GM12878 (cell line): ENCODE data around the gene USP16. TPM values are rescaled to one million over a fixed set of nuclear protein-coding genes. Genes with fewer than 3 reads are reported as not detected.

Source experiments
- ATAC-seq: fragments of 200-7000 bp; cut with Tn5 transposase; 3 replicates; pipeline ENCODE4 v1.9.1; 2020; ENCODE audit warnings: mild to moderate bottlenecking, moderate library complexity
- BruUV-seq: library from RNA; stranded (reverse); fragments of 400-500 nt; replicated peaks from 2 replicates; lab custom pipeline; 2021; lab: Mats Ljungman, UMichigan
- CTCF ChIA-PET: fragments of 300-600 bp; sonication (Branson Sonifier 250); formaldehyde crosslinking; extraction: SDS; loops from one replicate; lab custom pipeline; 2021; ENCODE audit warnings: inconsistent platforms; lab: Yijun Ruan, JAX
- POLR2A ChIA-PET: fragments of 350-600 bp; formaldehyde crosslinking; extraction: SDS; loops from one replicate; lab custom pipeline; 2021; ENCODE audit warnings: inconsistent platforms; lab: Charles Lee
- RAD21 ChIA-PET: fragments of 300-600 bp; sonication (Branson Sonifier 250); formaldehyde crosslinking; loops from one replicate; lab custom pipeline; 2023; ENCODE audit warnings: antibody characterized with exemption; ENCODE audit not compliant: unreplicated experiment; lab: Charles Lee
- SMC1A ChIA-PET: fragments of 300-600 bp; sonication (Branson Sonifier 250); formaldehyde crosslinking; loops from one replicate; lab custom pipeline; 2023; ENCODE audit not compliant: unreplicated experiment, uncharacterized antibody; lab: Charles Lee
- DNase-seq: peaks from one replicate; pipeline ENCODE4 v3.0.0-alpha.2; 2011; ENCODE audit warnings: low read depth, low spot score
- FAIRE-seq: peaks from 3 replicates; lab custom pipeline; 2011; peaks lifted over from hg19 to GRCh38; lab: Jason Lieb, UNC
- H2AFZ ChIP-seq: 2 replicates; pipeline ENCODE4 v1.6.0; 2011; ENCODE audit warnings: low read depth, low read length, control low read depth; ENCODE audit not compliant: control insufficient read depth
- H3K27ac ChIP-seq: 2 replicates; pipeline ENCODE4 v1.5.1; 2011; ENCODE audit warnings: control low read depth; ENCODE audit not compliant: control insufficient read depth, insufficient read depth
- H3K27me3 ChIP-seq, 2 experiments: replicated peaks in 1 of 2; 2 replicates each; pipeline versions ENCODE4 v1.6.0 to v1.6.1; 2011; ENCODE audit warnings: low read length in 1 of 2; ENCODE audit not compliant: control insufficient read depth in 2 of 2, insufficient read depth in 2 of 2
- H3K36me3 ChIP-seq, 2 experiments: 2 replicates each; pipeline ENCODE4 v1.5.1; 2011; ENCODE audit warnings: low read length in 1 of 2; ENCODE audit not compliant: control insufficient read depth in 2 of 2, insufficient read depth in 2 of 2
- H3K4me1 ChIP-seq: 2 replicates; pipeline ENCODE4 v1.6.1; 2011; ENCODE audit warnings: mild to moderate bottlenecking, low read length, moderate library complexity, mixed read lengths; ENCODE audit not compliant: control insufficient read depth, insufficient read depth
- H3K4me2 ChIP-seq: 2 replicates; pipeline ENCODE4 v1.6.0; 2011; ENCODE audit warnings: control low read depth; ENCODE audit not compliant: control insufficient read depth, insufficient read depth
- H3K4me3 ChIP-seq: fragments of 200-600 bp; sonication (generic); 2 replicates; pipeline ENCODE4 v1.5.1; 2016
- H3K79me2 ChIP-seq: 2 replicates; pipeline ENCODE4 v1.6.0; 2011; ENCODE audit warnings: low read length; ENCODE audit not compliant: control insufficient read depth, insufficient read depth
- H3K9ac ChIP-seq: 2 replicates; pipeline ENCODE4 v1.8.0; 2011; ENCODE audit warnings: low read length, control low read depth, mixed read lengths; ENCODE audit not compliant: control insufficient read depth, insufficient read depth
- H3K9me3 ChIP-seq: replicated peaks from 3 replicates; pipeline ENCODE4 v1.5.1; 2011; ENCODE audit warnings: mild to moderate bottlenecking, low read length; ENCODE audit not compliant: control insufficient read depth, insufficient read depth
- H4K20me1 ChIP-seq: 2 replicates; pipeline ENCODE4 v1.6.0; 2011; ENCODE audit not compliant: control insufficient read depth, insufficient read depth
- CHD2 ChIP-seq: IDR thresholded peaks from 2 replicates; pipeline ENCODE4 v1.6.1; 2011; ENCODE audit warnings: low read depth, low read length, improper control_type of control experiment, borderline replicate concordance
- CREM ChIP-seq: IDR thresholded peaks from 2 replicates; pipeline ENCODE4 v1.6.1; 2014; ENCODE audit warnings: antibody characterized with exemption, low read depth
- DPF2 ChIP-seq: fragments of 450-650 bp; IDR thresholded peaks from 2 replicates; pipeline ENCODE4 v1.6.1; 2017; ENCODE audit warnings: mild to moderate bottlenecking
- EED ChIP-seq: sonication (generic); IDR thresholded peaks from 2 replicates; pipeline ENCODE4 v1.6.1; 2016; ENCODE audit warnings: antibody characterized with exemption, low read depth
- EZH2 ChIP-seq: IDR thresholded peaks from 2 replicates; pipeline ENCODE4 v1.6.1; 2012; ENCODE audit warnings: low read depth, mild to moderate bottlenecking, control low read depth, inconsistent platforms, low read length, borderline replicate concordance; ENCODE audit not compliant: control insufficient read depth
- IRF5 ChIP-seq: fragments of 450-650 bp; IDR thresholded peaks from 2 replicates; pipeline ENCODE4 v1.6.1; 2017; ENCODE audit warnings: borderline replicate concordance
- KAT2A ChIP-seq: conservative IDR thresholded peaks from 2 replicates; pipeline ENCODE4 v1.6.1; 2011; ENCODE audit warnings: low read depth, low read length; ENCODE audit not compliant: control insufficient read depth
- PBX3 ChIP-seq: IDR thresholded peaks from 2 replicates; pipeline ENCODE4 v1.6.1; 2011; ENCODE audit warnings: mild to moderate bottlenecking, low read depth, low read length, moderate library complexity; ENCODE audit not compliant: insufficient replicate concordance
- POLR2AphosphoS2 ChIP-seq: IDR thresholded peaks from 2 replicates; pipeline ENCODE4 v1.6.1; 2011; ENCODE audit warnings: low read depth, mild to moderate bottlenecking, low read length, improper control_type of control experiment, moderate library complexity
- SUPT20H ChIP-seq: IDR thresholded peaks from 2 replicates; pipeline ENCODE4 v1.6.1; 2011; ENCODE audit warnings: low read depth, mild to moderate bottlenecking, low read length, moderate library complexity, borderline replicate concordance; ENCODE audit not compliant: control insufficient read depth
- ZBTB40 ChIP-seq: fragments of 450-650 bp; IDR thresholded peaks from 2 replicates; pipeline ENCODE4 v1.6.1; 2016; ENCODE audit warnings: mild to moderate bottlenecking, moderate library complexity, borderline replicate concordance
- WGBS: methylation state at CpG from one replicate; pipeline ENCODE4 v1.1.6; 2016; ENCODE audit warnings: low lambda C conversion rate; ENCODE audit not compliant: insufficient replicate concordance, insufficient coverage; ENCODE audit errors: missing lambda C conversion rate; 5-methylcytosine and 5-hydroxymethylcytosine counted together
- in situ Hi-C: fragments of 300-500 bp; cut with MboI; formaldehyde crosslinking; loops from 9 replicates; pipeline ENCODE4 v1.14.3; 2018; ENCODE audit warnings: mixed read lengths
- intact Hi-C: fragments of 100-400 bp; cut with micrococcal nuclease; formaldehyde crosslinking; loops from one replicate; pipeline ENCODE4 v1.14.2; 2022; ENCODE audit not compliant: unreplicated experiment
- polyA plus RNA-seq, 11 experiments: library from polyadenylated mRNA; depleted of rRNA in 4 of 11; unstranded in 6 of 11; stranded (reverse) in 5 of 11; fragments of >200 nt; fragmentation: Nextera tagmentation in 4 of 11; fragmentation: Illumina TruSeq in 1 of 11; extraction: Ambion mirVana in 4 of 11; extraction: Trizol in 1 of 11; gene quantifications; 1 replicate in 1 of 11; 2 replicates in 10 of 11; pipeline versions ENCODE4 v1.2.1 to v1.2.3, GENCODE V29; 2011 to 2016; ENCODE audit warnings: inconsistent platforms in 2 of 11, missing spikeins in 2 of 11, low read depth in 1 of 11
- total RNA-seq, 4 experiments: library from RNA; depleted of rRNA in 3 of 4; stranded (reverse); fragments of >200 nt in 3 of 4; fragmentation: Illumina TruSeq in 1 of 4; extraction: Trizol in 1 of 4; gene quantifications; 2 replicates each; pipeline versions ENCODE4 v1.2.1 to v1.2.3, GENCODE V29; 2013 to 2021

Gene USP16
- total and polyA plus RNA-seq, 10 of the 15 experiments (the other 5 are each of a cell fraction or from before 2014, with no cell fraction given) = 29.5 to 68.7 (median 52.3) TPM

- TF ChIP-seq ZBTB40 (no peak), CHD2 (no peak), DPF2 (no peak), EED (no peak), SUPT20H (no peak), PBX3 (no peak), CREM (no peak), POLR2AphosphoS2 (no peak), KAT2A (no peak), IRF5 (no peak), EZH2 (no peak)
- TF ChIP-seq, all 136 proteins: peak for 0
- Histone ChIP-seq H3K4me3 (no peak overlapping the region), H3K27me3 (no peaks in the 10 kb centered on the region), H3K36me3 (no peaks in the 10 kb centered on the region), H3K9me3 (no peaks in the 10 kb centered on the region), H3K4me1 (peaks cover 16% of the 10 kb centered on the region), H4K20me1 (no peaks in the 10 kb centered on the region), H3K27ac (no peak overlapping the region), H3K4me2 (no peak overlapping the region), H2AFZ (no peak overlapping the region), H3K79me2 (peaks cover 6% of the 10 kb centered on the region), H3K9ac (no peak overlapping the region)
- no peak for ATAC-seq
- SMC1A ChIA-PET = interaction anchor here (0.5 to 2.4 kb wide), 12 partner anchors 9 to 296 kb away, joined by 3 to 6 read pairs (median 4); partner anchors contain the start of gene CCT8
- CTCF ChIA-PET = interaction anchor here (0.5 to 2.5 kb wide), 12 partner anchors 8 to 337 kb away, joined by 3 to 9 read pairs (median 3); partner anchors contain the start of gene CCT8
- RAD21 ChIA-PET = interaction anchor here (0.7 to 2.1 kb wide), 7 partner anchors 10 to 295 kb away, joined by 3 to 8 read pairs (median 3); partner anchors contain the start of gene RWDD2B
- in situ Hi-C loops (loop anchor here (10.0 kb wide), 1 partner anchor 773 kb away; no protein-coding TSS in a partner anchor), intact Hi-C loops (no loop called here)
- DNase-seq = no peak
- POLR2A ChIA-PET = interaction anchor here (1.4 to 1.8 kb wide), 3 partner anchors 9 to 218 kb away, joined by 5 to 7 read pairs (median 6); partner anchors contain the start of gene CCT8
- no peak for FAIRE-seq
- 92% methylated on average over 3 of the region's 3 CpGs for WGBS
- no TSS peak for BruUV-seq
Observed at GRCh38 chr21:29082046-29082815, 57.8 kb downstream of the USP16 start.
